Small intestine (tissue), 7 donors: Measurements from ENCODE around the gene LPCAT4. TPM values are rescaled to one million over a fixed set of nuclear protein-coding genes. Genes with fewer than 3 reads are reported as not detected.
"Not testable (repeated sequence)": the region's sequence is repeated elsewhere in the genome, so short reads cannot be mapped to it uniquely, and the experiment has no call there.

Experiments used
- DNase-seq, 2 donors: peaks; one replicate each; pipeline versions ENCODE4 v3.0.0 to v3.0.0-alpha.2; 2013
- FAIRE-seq: peaks from 2 replicates; lab custom pipeline; 2012; peaks lifted over from hg19 to GRCh38; lab: Jason Lieb, UNC
- H3K27ac ChIP-seq, 3 donors: one replicate each; pipeline ENCODE4 v1.5.1; 2013; ENCODE audit warnings: low read length in 2 of 3, mild to moderate bottlenecking in 2 of 3, control low read depth in 1 of 3, inconsistent platforms in 1 of 3, low read depth in 1 of 3, moderate library complexity in 1 of 3
- H3K27me3 ChIP-seq, 3 donors: one replicate each; pipeline ENCODE4 v1.6.1; 2013; ENCODE audit warnings: low read length in 3 of 3, inconsistent platforms in 1 of 3; ENCODE audit not compliant: control insufficient read depth in 3 of 3, insufficient read depth in 3 of 3
- H3K36me3 ChIP-seq, 3 donors: one replicate each; pipeline ENCODE4 v1.6.1; 2013; ENCODE audit warnings: low read length in 3 of 3, inconsistent platforms in 1 of 3, low read depth in 1 of 3, mild to moderate bottlenecking in 1 of 3, moderate library complexity in 1 of 3; ENCODE audit not compliant: control insufficient read depth in 3 of 3, insufficient read depth in 2 of 3
- H3K4me1 ChIP-seq, 3 donors: one replicate each; pipeline ENCODE4 v1.6.1; 2013; ENCODE audit warnings: low read length in 2 of 3, inconsistent platforms in 1 of 3, low read depth in 1 of 3, mild to moderate bottlenecking in 1 of 3, moderate library complexity in 1 of 3; ENCODE audit not compliant: control insufficient read depth in 3 of 3, insufficient read depth in 2 of 3
- H3K4me3 ChIP-seq, 3 donors: one replicate each; pipeline ENCODE4 v1.5.1; 2013; ENCODE audit warnings: low read length in 3 of 3, control low read depth in 1 of 3, inconsistent platforms in 1 of 3, low read depth in 1 of 3, mild to moderate bottlenecking in 1 of 3, moderate library complexity in 1 of 3
- H3K9me3 ChIP-seq, 2 donors: one replicate each; pipeline ENCODE4 v1.6.1; 2013; ENCODE audit warnings: low read depth in 1 of 2, low read length in 1 of 2; ENCODE audit not compliant: control insufficient read depth in 2 of 2, insufficient read depth in 1 of 2
- WGBS, 3 donors: extraction: QIAGEN DNeasy Blood & Tissue Kit; methylation state at CpG; one replicate each; pipeline ENCODE4 v1.1.7; 2013; 5-methylcytosine and 5-hydroxymethylcytosine counted together
- polyA plus RNA-seq, 4 donors: library from polyadenylated mRNA; stranded (reverse) in 3 of 4; unstranded in 1 of 4; fragments of 200-250 nt in 3 of 4; fragments of 120-200 nt in 1 of 4; gene quantifications; one replicate each; pipeline versions ENCODE4 v1.2.1 to v1.2.3, GENCODE V29; 2013
- donor health status: healthy with polysubstance abuse.
- donor health status: control.
- donor health status: control.
- donor health status: Bipolar disorder and iron deficiency.
- donor health status: healthy.

LPCAT4 gene
- polyA plus RNA-seq, 4 donors: 19.7 to 85.0 (median 71.2) TPM

GRCh38 chr15:34348735-34349300, 18.2 kb downstream of the LPCAT4 start:
- Histone ChIP-seq H3K27me3 (no peaks in the 10 kb centered on the region), H3K27ac (no peak overlapping the region), H3K4me1 (no peaks in the 10 kb centered on the region), H3K9me3 (no peaks in the 10 kb centered on the region), H3K36me3 (peaks cover 0 to 5% (median 0%) of the 10 kb centered on the region in 3 donors), H3K4me3 (no peak overlapping the region)
- 33 to 51% (median 46%) methylated on average over 1 of the region's 1 CpG for WGBS, 3 donors
- FAIRE-seq (no peak), DNase-seq (peak in 1 of 2 donors; percentile 35)

- H3K4me1 ChIP-seq: no peaks in the 10 kb centered on the region
- no peak for FAIRE-seq
- no peak overlapping the region for H3K27ac ChIP-seq
- WGBS, 3 donors: 81 to 85% (median 83%) methylated on average over 13 of the region's 13 CpGs
- H3K27me3 ChIP-seq: no peaks in the 10 kb centered on the region
- H3K4me3 ChIP-seq: no peak overlapping the region
- H3K9me3 ChIP-seq: no peaks in the 10 kb centered on the region
- no peak for DNase-seq
- H3K36me3 ChIP-seq: no peaks in the 10 kb centered on the region
Observed at GRCh38 chr15:34347951-34348638, 18.9 kb downstream of the LPCAT4 start.

- FAIRE-seq: no peak
- peak; percentile 92 to 96 for DNase-seq
Observed at GRCh38 chr15:34342737-34343575, 24.0 kb downstream of the LPCAT4 start, which contains the start of the genes NOP10 and NUTM1. TSS of gene NOP10 (minus strand) at chr15:34343136. CDS start at chr15:34343073, 63 bp downstream. TSS of gene NUTM1 (plus strand) at chr15:34343315. CDS start at chr15:34343697, 382 bp downstream.

GRCh38 chr15:34342213-34342736, 24.7 kb downstream of the LPCAT4 start:
- H3K27ac ChIP-seq: peak overlapping the region; percentile 89 to 99 (median 97)
- not testable (repeated sequence) for H3K4me1 ChIP-seq, DNase-seq, H3K9me3 ChIP-seq, H3K27me3 ChIP-seq, FAIRE-seq
- H3K4me3 ChIP-seq: peak overlapping the region; percentile 55 to 99 (median 61)
- H3K36me3 ChIP-seq: peaks cover 0 to 11% (median 0%) of the 10 kb centered on the region in 3 donors
- 24 to 36% (median 26%) methylated on average over 25 to 26 of the region's 26 CpGs for WGBS, 3 donors

More at GRCh38 chr15:34342737-34343575, 24.0 kb downstream of the LPCAT4 start, which contains the start of the genes NOP10 and NUTM1:
- WGBS, 3 donors: 1 to 2% (median 2%) methylated on average over 38 of the region's 38 CpGs
- Histone ChIP-seq H3K27ac (peak within 1 kb of the TSS; percentile 89 to 99 (median 97)), H3K4me3 (peak within 1 kb of the TSS; percentile 55 to 99 (median 61)), H3K4me1 (peaks cover 0 to 5% (median 5%) of the 10 kb centered on the region in 3 donors), H3K9me3 (no peaks in the 10 kb centered on the region), H3K27me3 (no peaks in the 10 kb centered on the region), H3K36me3 (peaks cover 0 to 11% (median 0%) of the 10 kb centered on the region in 3 donors)

- FAIRE-seq (no peak), DNase-seq (no peak)
- WGBS, 3 donors: 91 to 94% (median 93%) methylated on average over 15 of the region's 15 CpGs
Observed at GRCh38 chr15:34341381-34342212, 25.4 kb downstream of the LPCAT4 start.

GRCh38 chr15:34339946-34340345, 27.1 kb downstream of the LPCAT4 start:
- 92 to 96% (median 94%) methylated on average over 3 of the region's 3 CpGs for WGBS, 3 donors

More at GRCh38 chr15:34341381-34342212, 25.4 kb downstream of the LPCAT4 start:
- Histone ChIP-seq H3K4me1 (peaks cover 0 to 9% (median 5%) of the 10 kb centered on the region in 3 donors), H3K27ac (no peak overlapping the region), H3K9me3 (no peaks in the 10 kb centered on the region), H3K4me3 (peak overlapping the region in 2 of 3 donors; percentile 55 to 99), H3K36me3 (peaks cover 0 to 11% (median 0%) of the 10 kb centered on the region in 3 donors), H3K27me3 (no peaks in the 10 kb centered on the region)

GRCh38 chr15:34338347-34338746, 28.6 kb downstream of the LPCAT4 start:
- no peak for FAIRE-seq

More at GRCh38 chr15:34339946-34340345, 27.1 kb downstream of the LPCAT4 start:
- H3K27me3 ChIP-seq: no peaks in the 10 kb centered on the region
- H3K4me3 ChIP-seq: no peak overlapping the region
- no peaks in the 10 kb centered on the region for H3K9me3 ChIP-seq
- no peak for FAIRE-seq
- H3K4me1 ChIP-seq: peaks cover 0 to 9% (median 5%) of the 10 kb centered on the region in 3 donors
- no peak overlapping the region for H3K27ac ChIP-seq
- peaks cover 0 to 11% (median 0%) of the 10 kb centered on the region in 3 donors for H3K36me3 ChIP-seq
- DNase-seq: no peak

More at GRCh38 chr15:34338347-34338746, 28.6 kb downstream of the LPCAT4 start:
- peaks cover 0 to 9% (median 5%) of the 10 kb centered on the region in 3 donors for H3K4me1 ChIP-seq
- peak overlapping the region in 2 of 3 donors; percentile 33 to 36 for H3K27ac ChIP-seq
- no peaks in the 10 kb centered on the region for H3K27me3 ChIP-seq
- H3K9me3 ChIP-seq: no peaks in the 10 kb centered on the region
- H3K4me3 ChIP-seq: peak overlapping the region in 2 of 3 donors; percentile 17 to 88
- H3K36me3 ChIP-seq: peaks cover 0 to 11% (median 0%) of the 10 kb centered on the region in 3 donors
- WGBS, 3 donors: 78 to 83% (median 82%) methylated on average over 16 of the region's 16 CpGs
- no peak for DNase-seq
